Ureter (tissue), 1 donor: ENCODE data around the gene MGAT5B. TPM values are rescaled to one million over a fixed set of nuclear protein-coding genes. Genes with fewer than 3 reads are reported as not detected.

Experiments used
- DNase-seq: peaks from one replicate; pipeline ENCODE4 v3.0.0-alpha.2; 2020; ENCODE audit warnings: low spot score
- total RNA-seq: library from RNA; stranded (reverse); gene quantifications from one replicate; pipeline ENCODE4 v1.2.4, GENCODE V29; 2023
- donor health status: DM: yes; HTN: yes; CAD: no.

MGAT5B gene
- total RNA-seq, 1 donor from 2014 or later = 1.7 TPM

- no peak for DNase-seq
Observed at GRCh38 chr17:76905036-76905435, 36.8 kb downstream of the MGAT5B start.

GRCh38 chr17:76905836-76906235 lies 37.6 kb downstream of the MGAT5B start:
- no peak for DNase-seq

- no peak for DNase-seq
Observed at GRCh38 chr17:76906463-76906862, 38.3 kb downstream of the MGAT5B start.

GRCh38 chr17:76907352-76907751 lies 39.1 kb downstream of the MGAT5B start:
- no peak for DNase-seq

GRCh38 chr17:76909971-76910760 lies 42.0 kb downstream of the MGAT5B start:
- DNase-seq = no peak

- no peak for DNase-seq
Observed at GRCh38 chr17:76911299-76912017, 43.3 kb downstream of the MGAT5B start.

GRCh38 chr17:76912421-76913164 lies 44.4 kb downstream of the MGAT5B start:
- no peak for DNase-seq

GRCh38 chr17:76914937-76915336 lies 46.7 kb downstream of the MGAT5B start:
- DNase-seq = no peak

- no peak for DNase-seq
Observed at GRCh38 chr17:76915840-76916510, 47.8 kb downstream of the MGAT5B start.

- DNase-seq = no peak
Observed at GRCh38 chr17:76917829-76918228, 49.6 kb downstream of the MGAT5B start.

GRCh38 chr17:76918811-76919210 lies 50.6 kb downstream of the MGAT5B start:
- DNase-seq = no peak

- DNase-seq = no peak
Observed at GRCh38 chr17:76920364-76921139, 52.3 kb downstream of the MGAT5B start.

GRCh38 chr17:76921340-76922036 lies 53.3 kb downstream of the MGAT5B start:
- no peak for DNase-seq

GRCh38 chr17:76922084-76922483 lies 53.9 kb downstream of the MGAT5B start:
- no peak for DNase-seq

- DNase-seq = no peak
Observed at GRCh38 chr17:76922967-76923366, 54.8 kb downstream of the MGAT5B start.

- DNase-seq = no peak
Observed at GRCh38 chr17:76923491-76923890, 55.3 kb downstream of the MGAT5B start.

- DNase-seq = no peak
Observed at GRCh38 chr17:76924345-76925342, 56.4 kb downstream of the MGAT5B start.

GRCh38 chr17:76925441-76925891 lies 57.3 kb downstream of the MGAT5B start:
- DNase-seq = peak; percentile 55

GRCh38 chr17:76926237-76926866 lies 58.1 kb downstream of the MGAT5B start:
- no peak for DNase-seq
